NCI-H1105 treated with DMSO at 0.1 percent for 48 hours (cell line): ENCODE measurements around the gene EPB41L3.
A peak's percentile ranks its signal among the peaks of the same experiment; 100 is the strongest.
"Not testable (repeated sequence)": the region's sequence is repeated elsewhere in the genome, so short reads cannot be mapped to it uniquely, and the experiment has no call there.

ENCODE experiments used
- DNase-seq: peaks from one replicate; lab custom pipeline; 2025; lab: John Stamatoyannopoulos, UW

Gene EPB41L3

DNA sequence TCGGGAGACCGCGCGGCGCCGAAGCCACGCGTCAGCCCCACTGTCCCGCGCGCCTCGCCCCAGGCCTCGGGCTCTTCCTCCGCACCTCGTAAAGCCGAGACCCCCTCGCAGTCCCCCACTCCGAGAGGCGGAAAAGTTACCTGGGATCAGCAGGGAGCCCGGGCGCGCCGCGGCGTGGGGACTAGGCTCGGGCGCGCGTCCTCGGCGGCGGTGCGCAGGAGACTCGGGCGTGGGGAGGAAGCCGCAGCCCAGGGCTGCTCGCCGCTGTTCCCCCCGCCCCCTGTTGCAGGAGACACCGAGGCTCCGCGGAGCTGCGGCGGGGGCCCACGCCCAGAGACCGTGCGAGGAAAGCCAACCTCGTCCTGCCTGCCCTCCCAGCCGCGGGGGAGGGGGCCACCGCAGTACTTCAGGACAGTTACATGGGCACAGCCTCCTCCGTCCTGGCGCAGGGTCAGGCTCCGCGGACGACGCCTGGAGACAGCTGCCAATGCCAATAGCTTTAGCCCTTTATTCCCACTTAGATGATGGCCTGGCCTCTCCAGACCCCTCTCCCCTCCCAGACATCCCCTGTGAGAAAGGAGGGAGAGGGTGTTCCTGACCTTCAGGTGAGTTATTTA lies at the start of gene EPB41L3:
Gene EPB41L3 (minus strand): TSS at position 225 of the 617 bp plus-strand sequence. CDS start 54,814 bp downstream, outside the sequence.
- peak; percentile 23 for DNase-seq

DNA sequence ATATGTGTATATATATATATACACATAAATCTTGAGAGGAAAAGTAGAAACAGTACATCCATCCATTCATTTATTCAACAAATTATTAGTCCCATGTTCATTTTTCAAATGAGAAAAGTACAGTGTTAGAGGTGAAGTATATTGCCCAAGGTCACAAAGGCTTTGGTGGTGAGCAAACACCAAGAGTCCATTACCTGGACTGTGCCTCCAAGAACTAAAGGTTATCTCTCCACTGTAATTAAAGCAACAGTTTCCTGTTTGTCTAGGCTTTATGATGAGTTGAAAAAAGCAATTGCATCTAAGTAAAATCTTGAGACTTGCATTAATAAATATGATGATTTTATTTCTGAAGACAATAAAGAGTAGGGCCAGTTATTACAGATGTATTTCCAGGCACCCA lies 44.7 kb upstream of the EPB41L3 start:
- no peak for DNase-seq

GRCh38 chr18:5585653-5586052 lies 41.9 kb upstream of the EPB41L3 start:
- DNase-seq, result no peak

DNA sequence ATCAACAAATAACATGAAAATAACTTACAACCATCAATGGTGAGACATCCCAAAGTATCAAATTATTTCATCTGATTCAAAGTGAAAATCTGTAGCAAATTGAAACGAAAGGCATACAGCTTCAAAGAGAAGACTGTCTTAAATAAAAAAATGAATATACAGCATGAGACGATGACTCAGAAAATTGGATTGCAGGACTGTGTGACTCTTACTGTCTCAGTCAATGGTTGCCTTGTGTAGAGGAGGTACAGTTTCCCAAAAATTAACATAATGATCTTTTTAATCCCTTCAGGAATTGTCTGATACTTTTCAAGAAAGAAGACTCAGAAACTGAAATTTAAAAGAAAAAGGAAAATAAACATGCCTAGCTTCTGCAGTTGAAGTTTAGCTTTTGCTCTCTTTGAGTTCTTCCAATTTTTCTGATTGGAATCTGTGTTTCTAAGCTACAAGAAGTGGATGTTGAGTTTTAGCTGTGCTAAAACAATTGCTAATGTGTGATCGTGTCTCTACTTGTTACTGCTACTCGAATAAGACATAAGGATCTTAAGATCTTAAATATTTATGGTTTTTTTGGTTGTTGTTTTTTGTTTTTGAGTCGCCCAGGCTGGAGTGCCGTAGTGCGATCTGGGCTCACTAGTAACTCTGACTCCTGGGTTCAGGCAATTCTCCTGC lies 41.1 kb upstream of the EPB41L3 start:
- DNase-seq, result no peak

- no peak for DNase-seq
Measured at GRCh38 chr18:5582849-5583681, 39.3 kb upstream of the EPB41L3 start.

DNA sequence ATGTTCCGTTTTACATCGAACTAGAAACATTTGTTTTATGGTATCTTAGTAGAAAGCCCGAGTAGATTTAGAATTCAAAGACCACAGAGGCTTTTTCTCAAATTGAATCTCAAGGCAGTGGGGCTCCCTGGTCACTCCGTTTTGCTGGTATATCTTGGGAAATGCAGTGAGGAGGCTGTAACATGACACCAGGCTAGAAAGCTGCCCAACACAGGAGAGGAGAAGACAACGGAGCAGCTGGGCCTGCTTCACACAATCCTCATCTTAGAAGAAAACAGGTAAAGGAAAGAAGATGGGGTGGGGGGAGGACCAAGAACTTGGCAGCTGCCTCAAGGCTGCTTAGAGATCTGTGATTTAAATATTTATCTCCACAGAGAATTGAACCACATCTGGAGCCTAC lies 38.3 kb upstream of the EPB41L3 start:
- DNase-seq, result no peak

- no peak for DNase-seq
Measured at GRCh38 chr18:5574843-5575242, 31.0 kb upstream of the EPB41L3 start.

DNA sequence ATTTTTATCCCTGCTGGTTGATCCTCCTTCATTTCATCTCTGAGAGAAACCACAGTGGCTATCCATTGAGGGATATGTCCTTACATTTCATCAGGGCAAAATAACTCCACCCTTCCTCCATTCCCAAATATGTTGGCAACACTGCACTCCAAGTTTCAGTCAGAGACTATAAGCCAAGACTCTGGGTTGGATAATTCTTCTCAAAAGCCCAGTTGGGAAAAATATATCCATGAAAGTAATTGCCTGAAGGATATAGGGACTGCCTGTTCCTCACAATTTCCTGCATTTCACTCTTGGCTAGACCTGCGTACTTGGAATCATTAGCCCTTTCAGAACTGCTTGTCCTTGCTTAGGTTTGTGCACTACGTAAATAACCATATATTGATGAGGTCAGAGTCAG lies 27.9 kb upstream of the EPB41L3 start:
- DNase-seq, result no peak

- DNase-seq, result not testable (repeated sequence)
Measured at GRCh38 chr18:5570613-5571012, 26.8 kb upstream of the EPB41L3 start.

DNA sequence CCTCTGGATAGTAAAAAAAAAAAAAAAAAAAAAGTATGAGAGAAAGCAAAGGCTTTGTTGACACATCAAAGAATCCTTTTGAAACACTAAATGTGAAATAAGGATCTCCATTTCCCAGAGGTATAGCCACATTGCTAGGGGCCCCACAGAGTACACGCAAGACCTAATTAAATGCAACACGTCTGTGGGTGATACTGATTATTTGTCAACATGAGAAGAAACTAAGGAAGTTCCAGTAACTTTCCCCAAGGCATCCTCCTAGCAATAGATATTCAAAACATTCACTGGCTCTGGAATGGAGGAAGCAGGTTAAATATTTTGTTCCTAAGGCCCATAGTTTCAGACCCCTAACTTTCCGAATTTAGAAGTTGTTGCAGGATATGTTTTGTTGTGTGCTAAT lies 24.6 kb upstream of the EPB41L3 start:
- DNase-seq, result no peak

DNA sequence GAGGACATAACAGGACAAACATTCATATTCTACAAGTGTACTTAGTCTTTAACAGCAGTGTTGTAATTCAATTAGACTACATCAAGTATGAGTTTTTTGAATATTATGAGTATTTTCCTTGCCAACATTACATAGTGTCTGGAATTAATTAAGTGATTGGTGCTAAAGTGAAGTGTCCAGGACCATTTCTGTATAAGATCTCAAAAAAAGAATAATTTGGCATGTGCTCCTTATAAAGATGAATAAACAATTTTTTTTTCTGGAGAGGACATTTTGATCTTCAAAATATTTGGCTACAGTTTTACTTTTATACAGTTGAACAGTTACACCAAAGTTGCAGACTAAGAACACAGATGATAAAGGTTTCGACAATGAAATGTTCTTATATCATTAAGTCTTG lies 15.1 kb upstream of the EPB41L3 start:
- no peak for DNase-seq

- no peak for DNase-seq
Measured at GRCh38 chr18:5556310-5556974, 12.6 kb upstream of the EPB41L3 start.

DNA sequence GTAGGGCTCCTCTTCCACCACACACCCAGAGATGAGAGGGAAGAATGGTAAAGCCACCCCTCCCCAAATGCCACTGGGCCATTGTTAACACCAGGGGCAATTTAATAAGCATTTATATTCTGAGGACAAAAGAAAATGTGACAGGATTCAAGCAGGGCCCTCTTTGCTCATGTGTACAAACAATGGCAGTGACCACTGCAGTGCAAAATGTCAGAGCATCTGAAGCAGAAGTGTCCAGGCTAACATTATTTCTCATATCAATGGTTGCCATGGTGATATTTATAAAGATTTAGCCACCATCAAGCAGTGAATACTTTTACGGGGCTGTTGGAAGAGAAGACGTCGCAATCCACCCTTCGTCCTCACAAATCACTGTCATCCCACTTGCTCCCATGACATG lies 10.8 kb upstream of the EPB41L3 start:
- no peak for DNase-seq

DNA sequence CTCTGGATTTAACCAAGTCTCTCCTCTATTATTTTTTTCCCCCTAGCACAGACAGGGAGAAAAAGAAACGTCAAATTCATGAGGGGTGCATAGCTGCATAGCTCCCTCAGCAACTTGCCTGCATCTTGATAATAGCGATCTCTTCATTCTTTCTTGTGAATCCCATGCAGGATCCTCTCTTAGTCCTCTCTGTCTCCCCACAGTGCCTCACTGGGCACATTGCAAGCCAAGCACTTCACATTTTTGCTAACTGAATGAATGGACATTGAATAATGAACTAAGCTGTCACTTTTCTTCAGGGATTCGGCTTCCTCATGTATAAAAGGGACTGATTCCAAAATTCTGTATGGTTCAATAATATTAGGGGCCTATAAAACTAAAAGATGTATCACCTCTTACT lies 2.9 kb upstream of the EPB41L3 start:
- peak; percentile 18 for DNase-seq

DNA sequence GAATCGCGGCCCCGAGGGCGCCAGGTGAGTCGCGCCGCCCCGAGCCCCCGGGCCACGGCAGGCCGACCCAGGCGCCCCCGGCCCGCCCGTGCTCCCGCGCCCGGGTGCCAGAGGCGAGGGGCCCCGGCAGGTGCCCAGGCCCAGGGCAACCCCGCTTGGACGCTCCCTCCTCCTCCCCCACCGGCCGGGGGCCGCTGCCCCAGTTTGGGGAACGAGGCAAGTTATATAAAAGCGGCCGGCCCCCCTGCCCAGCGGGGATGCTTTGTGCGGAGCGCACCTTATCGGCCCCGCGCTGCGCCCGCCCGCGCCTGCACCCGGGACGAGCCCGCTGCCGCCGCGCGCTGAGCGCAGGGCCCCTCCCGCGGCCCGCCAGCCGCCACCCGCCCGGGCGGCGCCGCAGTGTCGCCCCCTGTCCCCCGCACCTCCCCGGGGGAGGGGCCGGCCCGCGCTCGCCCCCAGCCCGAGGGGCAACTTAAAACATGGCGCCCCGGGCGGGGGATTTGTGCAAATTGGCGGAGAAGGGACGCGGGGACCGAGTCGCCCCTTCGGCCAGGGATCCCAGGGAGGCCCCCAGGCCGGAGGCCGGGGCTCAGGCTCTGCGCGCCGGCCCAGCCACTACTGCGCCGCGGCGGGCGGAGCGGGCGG lies 639 bp downstream of the EPB41L3 start:
- no peak for DNase-seq

DNA sequence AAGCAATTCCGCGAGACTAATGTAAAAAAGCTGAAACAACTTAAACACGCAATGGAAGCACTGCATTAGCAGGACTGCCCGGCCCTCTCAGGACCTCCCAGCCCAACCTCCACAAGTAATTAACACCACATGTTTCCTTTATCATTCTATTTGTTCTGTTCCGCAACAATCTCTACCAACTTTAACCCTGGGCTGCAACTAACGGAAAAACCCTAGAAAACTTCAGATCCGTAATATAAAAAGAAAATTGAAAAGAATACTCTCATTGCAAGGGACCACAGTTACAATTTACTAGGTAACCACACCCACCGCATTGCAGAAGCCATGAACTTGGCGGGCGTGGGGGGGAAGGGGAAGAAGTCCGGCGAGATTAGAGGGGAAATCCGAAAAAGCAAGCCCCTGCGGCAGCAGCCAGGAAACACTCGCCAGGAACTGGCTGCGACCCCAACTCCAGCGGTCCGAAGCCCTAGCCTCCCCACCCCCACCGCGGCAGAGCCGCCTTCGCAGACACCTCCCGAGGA lies 1.2 kb downstream of the EPB41L3 start:
- peak; percentile 21 for DNase-seq

- DNase-seq, result no peak
Measured at GRCh38 chr18:5541644-5542043, 2.2 kb downstream of the EPB41L3 start.

DNA sequence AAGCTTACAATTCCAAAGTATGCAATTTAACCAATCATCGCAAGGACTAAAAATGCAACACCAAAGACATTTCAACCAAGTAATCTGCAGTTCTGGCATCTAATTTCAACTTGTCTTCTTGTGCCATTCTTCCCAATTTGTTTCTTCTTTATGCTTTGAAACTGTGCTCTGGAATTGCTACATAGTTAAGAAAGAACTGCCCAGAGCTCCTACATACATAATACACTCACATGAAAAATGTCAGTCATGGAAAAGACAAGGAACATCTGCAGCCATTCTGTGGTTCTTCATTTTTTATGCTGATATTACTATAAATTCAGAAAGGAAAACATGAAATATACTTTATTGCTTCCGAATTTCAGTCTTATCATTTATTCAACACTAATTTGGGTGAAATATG lies 4.4 kb downstream of the EPB41L3 start:
- DNase-seq, result no peak

- DNase-seq, result no peak
Measured at GRCh38 chr18:5538544-5538943, 5.3 kb downstream of the EPB41L3 start.

DNA sequence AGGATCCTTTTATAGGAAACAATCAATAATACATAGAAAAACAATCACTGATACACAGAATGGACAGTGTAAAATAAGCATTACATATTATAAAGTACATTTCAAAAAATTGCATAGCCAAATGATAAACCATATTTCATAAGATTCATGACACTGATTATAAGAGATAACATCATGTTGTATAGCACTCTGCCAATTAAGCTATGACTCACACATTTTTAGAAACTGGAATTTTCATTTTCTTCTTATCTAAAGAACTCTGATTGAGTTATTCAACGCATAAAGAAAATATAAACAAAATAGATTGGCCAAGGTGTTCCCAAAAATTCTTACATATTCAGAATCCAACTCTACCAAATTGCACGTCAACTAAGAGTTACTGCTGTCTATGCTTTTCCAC lies 5.9 kb downstream of the EPB41L3 start:
- no peak for DNase-seq

- no peak for DNase-seq
Measured at GRCh38 chr18:5534845-5535244, 9.0 kb downstream of the EPB41L3 start.

- DNase-seq, result no peak
Measured at GRCh38 chr18:5532066-5532465, 11.7 kb downstream of the EPB41L3 start.
